Sigmoid colon (tissue), 3 donors: ENCODE results near the gene SPSB1.

Source experiments
- POLR2A ChIP-seq, 2 donors: fragments of 450-650 bp; IDR thresholded peaks; one replicate each; pipeline ENCODE4 v1.6.1; 2016; ENCODE audit warnings: antibody characterized with exemption in 2 of 2, mild to moderate bottlenecking in 2 of 2, moderate library complexity in 2 of 2
- TF ChIP-seq, protein P1 (sequence below), 4 experiments: fragments of 450-650 bp in 3 of 4; fragments of 200-600 bp in 1 of 4; IDR thresholded peaks; one replicate each; pipeline ENCODE4 v1.5.1; 2016 to 2019; ENCODE audit warnings: antibody characterized with exemption in 4 of 4, mild to moderate bottlenecking in 3 of 4, moderate library complexity in 2 of 4

DNA sequence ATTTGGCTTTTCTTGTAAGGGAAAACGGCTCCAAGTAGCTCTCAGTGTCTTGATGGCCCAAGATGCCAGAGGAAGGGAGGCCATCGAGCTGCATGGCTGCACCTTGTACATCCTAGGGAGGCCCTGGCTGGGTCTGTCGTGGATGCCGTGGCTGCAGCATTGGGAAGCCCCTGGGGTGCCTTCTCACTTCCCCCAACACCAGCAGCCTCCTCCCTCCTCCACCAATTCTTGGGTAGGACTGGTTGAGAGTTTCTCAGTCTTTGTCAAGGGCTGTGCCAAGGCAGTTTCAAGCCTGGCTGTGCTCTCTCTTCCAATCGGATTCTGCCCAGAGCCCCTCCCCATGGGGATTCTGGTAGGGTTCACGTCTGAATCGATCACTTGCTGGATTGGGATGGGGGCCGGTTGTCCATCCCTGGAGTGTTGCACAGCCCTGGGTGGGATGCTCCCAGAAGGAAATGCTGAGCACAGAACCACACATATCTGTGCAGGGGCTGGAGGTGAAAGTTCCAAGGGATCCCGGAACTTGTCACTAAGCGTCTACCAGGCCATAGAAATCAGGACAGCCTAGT lies 14.0 kb upstream of the SPSB1 start:
- TF ChIP-seq, protein P1, sequence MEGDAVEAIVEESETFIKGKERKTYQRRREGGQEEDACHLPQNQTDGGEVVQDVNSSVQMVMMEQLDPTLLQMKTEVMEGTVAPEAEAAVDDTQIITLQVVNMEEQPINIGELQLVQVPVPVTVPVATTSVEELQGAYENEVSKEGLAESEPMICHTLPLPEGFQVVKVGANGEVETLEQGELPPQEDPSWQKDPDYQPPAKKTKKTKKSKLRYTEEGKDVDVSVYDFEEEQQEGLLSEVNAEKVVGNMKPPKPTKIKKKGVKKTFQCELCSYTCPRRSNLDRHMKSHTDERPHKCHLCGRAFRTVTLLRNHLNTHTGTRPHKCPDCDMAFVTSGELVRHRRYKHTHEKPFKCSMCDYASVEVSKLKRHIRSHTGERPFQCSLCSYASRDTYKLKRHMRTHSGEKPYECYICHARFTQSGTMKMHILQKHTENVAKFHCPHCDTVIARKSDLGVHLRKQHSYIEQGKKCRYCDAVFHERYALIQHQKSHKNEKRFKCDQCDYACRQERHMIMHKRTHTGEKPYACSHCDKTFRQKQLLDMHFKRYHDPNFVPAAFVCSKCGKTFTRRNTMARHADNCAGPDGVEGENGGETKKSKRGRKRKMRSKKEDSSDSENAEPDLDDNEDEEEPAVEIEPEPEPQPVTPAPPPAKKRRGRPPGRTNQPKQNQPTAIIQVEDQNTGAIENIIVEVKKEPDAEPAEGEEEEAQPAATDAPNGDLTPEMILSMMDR (IDR thresholded peaks at IDR 0.05): no peak
- no peak for TF ChIP-seq POLR2A (IDR thresholded peaks at IDR 0.05)
